Right renal pelvis (tissue), 4 donors: Measurements from ENCODE around the gene F2. TPM values are rescaled to one million over a fixed set of nuclear protein-coding genes. Genes with fewer than 3 reads are reported as not detected.

ENCODE experiments used
- DNase-seq, 4 donors: peaks; one replicate each; pipeline ENCODE4 v3.0.0-alpha.2; 2013; ENCODE audit warnings: low read depth in 4 of 4, low spot score in 3 of 4, missing footprints in 1 of 4
- polyA plus RNA-seq, 4 donors: library from polyadenylated mRNA; unstranded; fragments of 120-200 nt; gene quantifications; one replicate each; pipeline ENCODE4 v1.2.1, GENCODE V29; 2013; ENCODE audit not compliant: insufficient read length in 4 of 4

F2 gene
- polyA plus RNA-seq, 4 donors, result 0.19 to 0.70 (median 0.42) TPM

GRCh38 chr11:46737699-46738098, 18.7 kb downstream of the F2 start:
- DNase-seq, result no peak

GRCh38 chr11:46738887-46739286, 19.9 kb downstream of the F2 start:
- no peak for DNase-seq

- DNase-seq, result no peak
These were observed 22.8 kb downstream of the F2 start for GRCh38 chr11:46741600-46742484.

GRCh38 chr11:46743043-46743442, 24.0 kb downstream of the F2 start:
- DNase-seq, result no peak

GRCh38 chr11:46743693-46744339, 24.8 kb downstream of the F2 start:
- DNase-seq, result no peak

- DNase-seq, result no peak
These were observed 26.3 kb downstream of the F2 start for GRCh38 chr11:46745328-46745727.

- no peak for DNase-seq
These were observed 27.0 kb downstream of the F2 start for GRCh38 chr11:46745995-46746394.

- no peak for DNase-seq
These were observed 28.1 kb downstream of the F2 start for GRCh38 chr11:46747150-46747549.

- no peak for DNase-seq
These were observed 36.9 kb downstream of the F2 start for GRCh38 chr11:46755962-46756361.

- no peak for DNase-seq
These were observed 40.2 kb downstream of the F2 start for GRCh38 chr11:46759196-46759595.

- DNase-seq, result no peak
These were observed 41.6 kb downstream of the F2 start for GRCh38 chr11:46760429-46761128.

GRCh38 chr11:46761807-46762206, 42.8 kb downstream of the F2 start:
- no peak for DNase-seq

- no peak for DNase-seq
These were observed 43.2 kb downstream of the F2 start for GRCh38 chr11:46762248-46762647.

GRCh38 chr11:46766656-46767055, 47.6 kb downstream of the F2 start:
- no peak for DNase-seq

- DNase-seq, result no peak
These were observed 50.7 kb downstream of the F2 start for GRCh38 chr11:46769636-46770221.

- no peak for DNase-seq
These were observed 57.9 kb downstream of the F2 start for GRCh38 chr11:46776878-46777277.

- DNase-seq, result no peak
These were observed 59.4 kb downstream of the F2 start for GRCh38 chr11:46778416-46778815.
